ENCODE measurements around the gene GTF3C4. TPM values are rescaled to one million over a fixed set of nuclear protein-coding genes. Genes with fewer than 3 reads are reported as not detected.

GTF3C4 gene
- total RNA-seq, 1 experiment from 2014 or later: 42.5 TPM

GRCh38 chr9:132683873-132684272 lies 13.6 kb downstream of the GTF3C4 start:
- Histone ChIP-seq H3K79me1 (ENCODE audit: insufficient read depth, low read depth, low read length, poor library complexity, severe bottlenecking) (peaks cover 7% of the 10 kb centered on the region), H3K27me3 (ENCODE audit: insufficient read depth, low read length) (no peaks in the 10 kb centered on the region), H3K23me2 (ENCODE audit: insufficient read length, low read depth, low read length, poor library complexity, severe bottlenecking) (no peaks in the 10 kb centered on the region), H3K27ac (ENCODE audit: insufficient read length, low read depth, low read length) (no peak overlapping the region), H2AK5ac (ENCODE audit: insufficient read length, low read length) (no peak overlapping the region), H3K4ac (ENCODE audit: low read depth, low read length) (no peak overlapping the region), H4K5ac (ENCODE audit: insufficient read length, low read depth, low read length) (no peak overlapping the region), H2AFZ (ENCODE audit: low read length) (no peak overlapping the region), H2BK15ac (ENCODE audit: low read depth, low read length) (no peak overlapping the region), H3T11ph (ENCODE audit: low read length) (no peak overlapping the region), H3K56ac (ENCODE audit: insufficient read length, low read depth, low read length) (no peak overlapping the region), H3K23ac (ENCODE audit: insufficient read length, low read depth, low read length) (no peak overlapping the region), H4K8ac (replicated peaks; ENCODE audit: insufficient read length, low read depth, low read length) (no peak overlapping the region), H2BK5ac (ENCODE audit: insufficient read length, low read length) (no peak overlapping the region), H4K91ac (ENCODE audit: insufficient read length, low read depth, low read length) (no peak overlapping the region), H3K79me2 (ENCODE audit: insufficient read depth, low read length) (peaks cover 7% of the 10 kb centered on the region; the same call in 1 of the 2 replicates), H4K20me1 (ENCODE audit: control insufficient read depth, insufficient read depth, insufficient read length) (no peaks in the 10 kb centered on the region), H2BK120ac (ENCODE audit: low read depth, low read length, poor library complexity, severe bottlenecking) (no peak overlapping the region), H3K18ac (ENCODE audit: insufficient read length, low read depth, low read length) (no peak overlapping the region), H3K4me1 (ENCODE audit: insufficient read depth, low read length) (no peaks in the 10 kb centered on the region), H2BK12ac (ENCODE audit: insufficient read length, low read depth, low read length) (no peak overlapping the region), H3K9ac (ENCODE audit: extremely low read depth, insufficient read length, low read length) (no peak overlapping the region), H3K9me3 (ENCODE audit: control insufficient read depth, low read depth, low read length) (no peaks in the 10 kb centered on the region), H2BK20ac (ENCODE audit: low read depth, low read length, poor library complexity, severe bottlenecking) (no peak overlapping the region), H3K4me2 (ENCODE audit: insufficient read depth, insufficient read length, low read length) (no peak overlapping the region), H3K14ac (ENCODE audit: insufficient read depth, low read length) (no peak overlapping the region)
- Mint-ChIP-seq H3K36me3 (ENCODE audit: insufficient read depth in 1 of 3, low read depth in 3 of 3) (peaks cover 48 to 82% (median 73%) of the 10 kb centered on the region in 3 experiments), H3K4me3 (no peak overlapping the region), H3K27ac (no peak overlapping the region), H3K27me3 (ENCODE audit: low read depth) (no peaks in the 10 kb centered on the region), H3K4me1 (no peaks in the 10 kb centered on the region), H3K9me3 (no peaks in the 10 kb centered on the region)
- WGBS (ENCODE audit: extremely low coverage, insufficient read length, low lambda C conversion rate): no CpG with 5 or more reads among the region's 1 CpG
- TF ChIP-seq CTCF (conservative IDR thresholded peaks at IDR 0.05): no peak
- DNase-seq: no peak

Data from H9 (cell line).